GM21619 (cell line): ENCODE results near the gene GAPT.
"Not testable (repeated sequence)": the region's sequence is repeated elsewhere in the genome, so short reads cannot be mapped to it uniquely, and the experiment has no call there.

ENCODE experiments used
- ATAC-seq: cut with Tn5 transposase; IDR thresholded peaks from one replicate; pipeline ENCODE4 v1.9.1; 2021; ENCODE audit not compliant: unreplicated experiment

Gene GAPT

GRCh38 chr5:58503390-58504046 lies 12.3 kb downstream of the GAPT start:
- no peak for ATAC-seq

GRCh38 chr5:58504766-58505165 lies 13.5 kb downstream of the GAPT start:
- ATAC-seq = no peak

GRCh38 chr5:58505502-58505901 lies 14.3 kb downstream of the GAPT start:
- ATAC-seq = no peak

GRCh38 chr5:58505971-58506640 lies 14.9 kb downstream of the GAPT start:
- peak; percentile 71 for ATAC-seq

- no peak for ATAC-seq
These were observed 16.5 kb downstream of the GAPT start for GRCh38 chr5:58507715-58508114.

GRCh38 chr5:58517198-58517597 lies 26.0 kb downstream of the GAPT start:
- ATAC-seq = no peak

GRCh38 chr5:58523956-58524355 lies 32.7 kb downstream of the GAPT start:
- no peak for ATAC-seq

GRCh38 chr5:58524571-58524970 lies 33.3 kb downstream of the GAPT start:
- no peak for ATAC-seq

GRCh38 chr5:58530942-58531490 lies 39.8 kb downstream of the GAPT start:
- ATAC-seq = no peak

GRCh38 chr5:58541935-58542334 lies 50.7 kb downstream of the GAPT start:
- ATAC-seq = not testable (repeated sequence)

- ATAC-seq = no peak
These were observed 51.5 kb downstream of the GAPT start for GRCh38 chr5:58542709-58543108.

GRCh38 chr5:58543723-58544122 lies 52.5 kb downstream of the GAPT start:
- ATAC-seq = no peak

- no peak for ATAC-seq
These were observed 53.0 kb downstream of the GAPT start for GRCh38 chr5:58544195-58544594.

GRCh38 chr5:58544926-58545325 lies 53.7 kb downstream of the GAPT start:
- ATAC-seq = no peak

- peak; percentile 95 for ATAC-seq
These were observed 54.7 kb downstream of the GAPT start for GRCh38 chr5:58545912-58546311.
